Left cardiac atrium (tissue), 4 donors: ENCODE data around the gene LHFPL2. TPM values are rescaled to one million over a fixed set of nuclear protein-coding genes. Genes with fewer than 3 reads are reported as not detected.
"Not testable (repeated sequence)": the region's sequence is repeated elsewhere in the genome, so short reads cannot be mapped to it uniquely, and the experiment has no call there.

ENCODE experiments used
- ATAC-seq, 2 donors: fragments of 200-7000 bp; cut with Tn5 transposase; one replicate each; pipeline ENCODE4 v1.9.1; 2020; ENCODE audit warnings: mild to moderate bottlenecking in 2 of 2, moderate library complexity in 2 of 2
- DNase-seq: peaks from one replicate; pipeline ENCODE4 v3.0.0-alpha.2; 2020
- intact Hi-C, 2 donors: fragments of 100-400 bp; cut with DNase I; formaldehyde crosslinking; loops; one replicate each; pipeline versions ENCODE4 v1.14.1 to v1.15.1; 2022 to 2023
- total RNA-seq, 2 donors: library from RNA; stranded (reverse); fragmentation: NEBNext Ultra II Directional; extraction: Animal tissue kit (Norgen Biotek cat#: 25700); gene quantifications; one replicate each; pipeline ENCODE4 v1.2.1, GENCODE V29; 2021
- donor health status: DM: no; HTN: yes; CAD: no.
- donor health status: DM: no; HTN: yes; CAD: no; lungs with severe emphysema.
- donor health status: DM: yes; HTN: yes; CAD: no.
- donor health status: Dilated cardiomyopathy.

The LHFPL2 gene
- total RNA-seq, 2 donors from 2014 or later = 12.5 to 23.9 TPM

GRCh38 chr5:78628270-78628992, 20.1 kb downstream of the LHFPL2 start:
- ATAC-seq = no peak
- intact Hi-C loops = loop anchor here in 1 of 2 donors (10.0 kb wide), 1 partner anchor 154 kb away; no protein-coding TSS in a partner anchor
- no peak for DNase-seq

GRCh38 chr5:78627766-78628165, 20.8 kb downstream of the LHFPL2 start:
- ATAC-seq = no peak
- no peak for DNase-seq
- intact Hi-C loops = loop anchor here in 1 of 2 donors (10.0 kb wide), 1 partner anchor 153 kb away; no protein-coding TSS in a partner anchor

GRCh38 chr5:78627175-78627574, 21.4 kb downstream of the LHFPL2 start:
- ATAC-seq = peak in 1 of 2 donors; percentile 18
- no peak for DNase-seq
- intact Hi-C loops = loop anchor here in 1 of 2 donors (10.0 kb wide), 1 partner anchor 152 kb away; no protein-coding TSS in a partner anchor

- no peak for DNase-seq
- peak; percentile 15 to 17 for ATAC-seq
- intact Hi-C loops = loop anchor here in 1 of 2 donors (10.0 kb wide), 1 partner anchor 151 kb away; no protein-coding TSS in a partner anchor
These were observed 22.5 kb downstream of the LHFPL2 start for GRCh38 chr5:78626009-78626571.

GRCh38 chr5:78624992-78625391, 23.6 kb downstream of the LHFPL2 start:
- no peak for ATAC-seq
- intact Hi-C loops = loop anchor here in 1 of 2 donors (10.0 kb wide), 1 partner anchor 150 kb away; no protein-coding TSS in a partner anchor
- DNase-seq = no peak

GRCh38 chr5:78624011-78624541, 24.5 kb downstream of the LHFPL2 start:
- intact Hi-C loops = loop anchor here in 1 of 2 donors (10.0 kb wide), 1 partner anchor 149 kb away; no protein-coding TSS in a partner anchor
- no peak for DNase-seq
- ATAC-seq = peak; percentile 65 to 88

GRCh38 chr5:78622302-78622971, 26.1 kb downstream of the LHFPL2 start:
- ATAC-seq (no peak), DNase-seq (no peak)
- intact Hi-C loops = loop anchor here in 1 of 2 donors (10.0 kb wide), 1 partner anchor 148 kb away; no protein-coding TSS in a partner anchor

- intact Hi-C loops = loop anchor here in 1 of 2 donors (10.0 kb wide), 1 partner anchor 147 kb away; no protein-coding TSS in a partner anchor
- DNase-seq (no peak), ATAC-seq (peak in 1 of 2 donors; percentile 19)
These were observed 27.3 kb downstream of the LHFPL2 start for GRCh38 chr5:78621291-78621738.

GRCh38 chr5:78620119-78620518, 28.5 kb downstream of the LHFPL2 start:
- intact Hi-C loops = loop anchor here in 1 of 2 donors (10.0 kb wide), 1 partner anchor 145 kb away; no protein-coding TSS in a partner anchor
- DNase-seq, ATAC-seq: not testable (repeated sequence)

- intact Hi-C loops = no loop called here
- ATAC-seq (no peak), DNase-seq (no peak)
These were observed 30.3 kb downstream of the LHFPL2 start for GRCh38 chr5:78618303-78618702.

- DNase-seq (no peak), ATAC-seq (peak in 1 of 2 donors; percentile 15)
- intact Hi-C loops = no loop called here
These were observed 32.9 kb downstream of the LHFPL2 start for GRCh38 chr5:78615697-78616096.

GRCh38 chr5:78614816-78615215, 33.8 kb downstream of the LHFPL2 start:
- intact Hi-C loops = no loop called here
- DNase-seq (no peak), ATAC-seq (no peak)

- DNase-seq (no peak), ATAC-seq (no peak)
- intact Hi-C loops = no loop called here
These were observed 34.8 kb downstream of the LHFPL2 start for GRCh38 chr5:78613756-78614155.

GRCh38 chr5:78613151-78613533, 35.4 kb downstream of the LHFPL2 start:
- ATAC-seq (no peak), DNase-seq (no peak)
- intact Hi-C loops = no loop called here

GRCh38 chr5:78612227-78613150, 36.1 kb downstream of the LHFPL2 start:
- intact Hi-C loops = no loop called here
- no peak for ATAC-seq
- no peak for DNase-seq

- DNase-seq (no peak), ATAC-seq (peak; percentile 60 to 82)
- intact Hi-C loops = no loop called here
These were observed 37.4 kb downstream of the LHFPL2 start for GRCh38 chr5:78611126-78611605.

GRCh38 chr5:78610636-78611035, 37.9 kb downstream of the LHFPL2 start:
- intact Hi-C loops = no loop called here
- DNase-seq (no peak), ATAC-seq (peak; percentile 6)

GRCh38 chr5:78610163-78610583, 38.4 kb downstream of the LHFPL2 start:
- DNase-seq = peak; percentile 50
- ATAC-seq = peak; percentile 27 to 75
- intact Hi-C loops = no loop called here
